Measurements from ENCODE around the gene HES7.

DNA sequence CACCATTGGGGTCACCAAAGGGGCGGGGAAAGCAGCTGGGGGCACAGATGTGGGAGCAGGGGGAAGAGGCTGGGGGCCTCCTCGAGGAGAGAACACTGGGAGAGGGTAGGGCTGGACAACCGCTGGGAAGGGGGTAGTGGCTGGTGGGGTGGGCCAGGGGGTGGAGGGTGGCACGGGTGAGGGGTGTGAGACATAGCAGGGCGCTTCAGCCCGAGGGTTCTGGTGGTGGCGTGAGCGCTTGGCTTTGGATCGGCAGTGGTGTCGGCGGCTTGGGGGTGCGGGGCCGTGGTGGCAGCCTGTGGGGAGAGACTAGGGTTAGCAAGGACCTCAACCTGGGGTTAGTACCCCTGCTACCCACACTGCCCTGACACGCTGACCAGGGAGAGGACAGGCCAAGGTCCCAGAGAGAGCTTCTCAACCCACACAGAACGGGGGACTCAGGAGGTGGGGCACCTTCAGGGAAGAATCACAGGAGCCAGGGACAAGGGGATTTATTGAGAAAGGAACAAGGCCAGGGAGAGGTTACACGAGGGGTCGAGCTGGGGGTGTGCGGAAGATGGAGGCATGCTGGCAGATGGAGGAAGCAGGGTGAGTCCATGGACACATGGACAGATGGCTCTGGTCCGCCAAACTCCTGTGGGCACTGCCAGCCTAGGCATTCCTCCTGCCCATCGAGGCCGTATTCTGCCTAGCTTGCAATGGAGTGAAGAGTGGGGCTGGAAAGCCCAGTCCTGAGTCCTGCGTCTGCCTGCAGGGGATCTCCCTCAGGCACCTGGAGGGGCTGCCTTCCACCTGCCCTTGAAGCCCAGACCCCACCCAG lies 19.9 kb upstream of the HES7 start:
- TF ChIP-seq TAF1 (IDR thresholded peaks at IDR 0.05; ENCODE audit: borderline replicate concordance, low read depth, low read length) (no peak), POLR2AphosphoS5 (IDR thresholded peaks at IDR 0.05; ENCODE audit: low read depth, low read length) (no peak; the same call in 1 of the 2 replicates), POLR2A (IDR thresholded peaks at IDR 0.05; ENCODE audit: low read depth, low read length) (no peak)
